K562 (cell line): Measurements from ENCODE around the gene MVP. TPM values are rescaled to one million over a fixed set of nuclear protein-coding genes. Genes with fewer than 3 reads are reported as not detected.

Experiments
- ATAC-seq: fragments of 200-7000 bp; cut with Tn5 transposase; 3 replicates; pipeline ENCODE4 v1.9.1; 2020; ENCODE audit warnings: moderate library complexity
- BruUV-seq: library from RNA; stranded (reverse); fragments of 400-500 nt; replicated peaks from 2 replicates; lab custom pipeline; 2021; lab: Mats Ljungman, UMichigan
- CTCF ChIA-PET: fragments of 300-600 bp; formaldehyde crosslinking; extraction: SDS; loops from one replicate; lab custom pipeline; 2021; ENCODE audit warnings: low intra/inter-chr PET ratio; lab: Yijun Ruan, JAX
- POLR2A ChIA-PET: fragments of 300-600, 350-650 bp; sonication (Branson Sonifier 250); formaldehyde crosslinking; extraction: SDS; loops from one replicate; lab custom pipeline; 2021; ENCODE audit warnings: antibody characterized with exemption, inconsistent platforms; lab: Yijun Ruan, JAX
- DNase-seq, 4 experiments: peaks; one replicate each; pipeline versions ENCODE4 v3.0.0 to v3.0.0-alpha.2; 2011 to 2018; ENCODE audit warnings: low spot score in 3 of 4, mixed read lengths in 3 of 4; ENCODE audit errors: extremely low read depth in 1 of 4
- FAIRE-seq: peaks from 2 replicates; lab custom pipeline; 2011; peaks lifted over from hg19 to GRCh38; lab: Jason Lieb, UNC
- H2AFZ ChIP-seq: 2 replicates; pipeline ENCODE4 v1.6.0; 2011; ENCODE audit warnings: low read depth, low read length, control low read depth, inconsistent platforms
- H3K27ac ChIP-seq: fragments of 200-600 bp; 3 replicates; pipeline ENCODE4 v1.8.0; 2011; ENCODE audit warnings: low read depth, mild to moderate bottlenecking, control low read depth, inconsistent platforms, low read length, moderate library complexity, mixed read lengths; ENCODE audit errors: extremely low read depth
- H3K27me3 ChIP-seq, 2 experiments: fragments of 300-600 bp in 1 of 2; 2 replicates in 1 of 2; 3 replicates in 1 of 2; pipeline versions ENCODE4 v1.6.0 to v1.8.0; 2011; ENCODE audit warnings: inconsistent platforms in 2 of 2, low read length in 2 of 2, mild to moderate bottlenecking in 1 of 2, mixed read lengths in 1 of 2, moderate library complexity in 1 of 2; ENCODE audit not compliant: control insufficient read depth in 2 of 2, insufficient read depth in 2 of 2
- H3K36me3 ChIP-seq: fragments of 300-600 bp; 3 replicates; pipeline ENCODE4 v1.8.0; 2011; ENCODE audit warnings: mild to moderate bottlenecking, low read length, inconsistent platforms; ENCODE audit not compliant: control insufficient read depth, insufficient read depth
- H3K4me1 ChIP-seq, 2 experiments: fragments of 200-600 bp in 1 of 2; replicated peaks in 1 of 2; 2 replicates in 1 of 2; 3 replicates in 1 of 2; pipeline versions ENCODE4 v1.5.1 to v1.8.0; 2011; ENCODE audit warnings: inconsistent platforms in 2 of 2, low read length in 2 of 2, mild to moderate bottlenecking in 1 of 2, mixed read lengths in 1 of 2, moderate library complexity in 1 of 2; ENCODE audit not compliant: control insufficient read depth in 2 of 2, insufficient read depth in 2 of 2
- H3K4me2 ChIP-seq: 2 replicates; pipeline ENCODE4 v1.6.1; 2011; ENCODE audit warnings: low read length, control low read depth, inconsistent platforms, mixed read lengths; ENCODE audit not compliant: insufficient read depth
- H3K4me3 ChIP-seq: fragments of 200-600 bp; sonication (generic), shearing (Covaris generic); 2 replicates; pipeline ENCODE4 v1.5.1; 2016; ENCODE audit warnings: control low read depth, inconsistent platforms
- H3K79me2 ChIP-seq: fragments of 200-600 bp; 3 replicates; pipeline ENCODE4 v1.8.0; 2011; ENCODE audit warnings: low read length, inconsistent platforms; ENCODE audit not compliant: control insufficient read depth, insufficient read depth
- H3K9ac ChIP-seq, 2 experiments: 2 replicates each; pipeline versions ENCODE4 v1.6.0 to v1.6.1; 2011; ENCODE audit warnings: low read depth in 2 of 2, low read length in 2 of 2, control low read depth in 1 of 2, inconsistent platforms in 1 of 2, mild to moderate bottlenecking in 1 of 2, mixed read lengths in 1 of 2; ENCODE audit not compliant: insufficient read depth in 1 of 2
- H3K9me1 ChIP-seq: one replicate; pipeline ENCODE4 v1.6.0; 2011; ENCODE audit warnings: inconsistent platforms, mild to moderate bottlenecking, low read length, moderate library complexity; ENCODE audit not compliant: control insufficient read depth, insufficient read depth
- H3K9me3 ChIP-seq: replicated peaks from 2 replicates; pipeline ENCODE4 v1.5.1; 2011; ENCODE audit warnings: low read depth, low read length, inconsistent platforms; ENCODE audit not compliant: control insufficient read depth, insufficient read depth
- H4K20me1 ChIP-seq: replicated peaks from 2 replicates; pipeline ENCODE4 v1.6.1; 2011; ENCODE audit warnings: low read length, inconsistent platforms, mixed read lengths; ENCODE audit not compliant: control insufficient read depth, insufficient read depth
- BRCA1 ChIP-seq, 2 experiments: fragments of 450-650 bp in 1 of 2; sonication (generic) in 1 of 2; formaldehyde crosslinking in 1 of 2; IDR thresholded peaks; 2 replicates each; pipeline versions ENCODE4 v1.5.0 to v1.6.1; 2017 to 2020; ENCODE audit warnings: mild to moderate bottlenecking in 1 of 2, missing genetic modification reagents in 1 of 2
- FOXA3 ChIP-seq, 2 experiments: fragments of 450-650 bp in 1 of 2; sonication (generic) in 1 of 2; formaldehyde crosslinking; IDR thresholded peaks in 1 of 2; conservative IDR thresholded peaks in 1 of 2; 2 replicates each; pipeline versions ENCODE4 v1.4.0 to v1.8.0; 2020 to 2022; ENCODE audit warnings: mild to moderate bottlenecking in 2 of 2, missing genetic modification reagents in 1 of 2
- HMGN3 ChIP-seq: IDR thresholded peaks from 2 replicates; pipeline ENCODE4 v1.6.1; 2011; ENCODE audit warnings: borderline replicate concordance, low read depth, mild to moderate bottlenecking, mixed read lengths, low read length; ENCODE audit not compliant: insufficient read length; ENCODE audit errors: extremely low read depth
- KLF13 ChIP-seq: fragments of 450-650 bp; IDR thresholded peaks from 2 replicates; pipeline ENCODE4 v1.6.1; 2016; ENCODE audit warnings: missing genetic modification characterization, low read depth, mild to moderate bottlenecking, missing compliant biosample characterization, moderate library complexity, borderline replicate concordance
- MYC ChIP-seq, 2 experiments: fragments of 250-450 bp in 1 of 2; sonication (Bioruptor Pico) in 1 of 2; IDR thresholded peaks; 2 replicates each; pipeline versions ENCODE4 v1.5.1 to v1.6.1; 2012 to 2021; ENCODE audit warnings: low read depth in 2 of 2, borderline replicate concordance in 1 of 2, improper control_type of control experiment in 1 of 2, low read length in 1 of 2, mild to moderate bottlenecking in 1 of 2, moderate library complexity in 1 of 2
- PHF21A ChIP-seq: fragments of 450-650 bp; IDR thresholded peaks from 2 replicates; pipeline ENCODE4 v1.6.1; 2017; ENCODE audit warnings: low read depth, borderline replicate concordance
- PHF8 ChIP-seq: fragments of 200-600 bp; sonication (generic); IDR thresholded peaks from 2 replicates; pipeline ENCODE4 v1.6.1; 2012; ENCODE audit warnings: mixed run types, mild to moderate bottlenecking, inconsistent platforms, low read length, moderate library complexity, borderline replicate concordance
- PPARD ChIP-seq: fragments of 250-450 bp; sonication (Bioruptor Pico); IDR thresholded peaks from 2 replicates; pipeline ENCODE4 v1.8.0; 2022; ENCODE audit warnings: inconsistent platforms, mild to moderate bottlenecking, moderate library complexity
- RBM17 ChIP-seq: fragments of 200-400 bp; formaldehyde crosslinking; IDR thresholded peaks from 2 replicates; pipeline ENCODE4 v1.6.1; 2017; ENCODE audit warnings: low read depth, mild to moderate bottlenecking, low read length, borderline replicate concordance
- SIN3A ChIP-seq, 2 experiments: fragments of 150-350 bp in 1 of 2; IDR thresholded peaks; 2 replicates each; pipeline ENCODE4 v1.6.1; 2011 to 2016; ENCODE audit warnings: borderline replicate concordance in 2 of 2, low read depth in 2 of 2, low read length in 2 of 2, mild to moderate bottlenecking in 2 of 2, moderate library complexity in 2 of 2; ENCODE audit not compliant: control insufficient read depth in 1 of 2
- TCF7 ChIP-seq: sonication (generic); IDR thresholded peaks from 2 replicates; pipeline ENCODE4 v1.6.1; 2016; ENCODE audit warnings: antibody characterized with exemption, borderline replicate concordance
- TEAD2 ChIP-seq: fragments of 450-650 bp; IDR thresholded peaks from 2 replicates; pipeline ENCODE4 v1.6.1; 2016; ENCODE audit warnings: missing genetic modification characterization, control low read depth, missing compliant biosample characterization
- ZFX ChIP-seq: sonication (generic); formaldehyde crosslinking; IDR thresholded peaks from 2 replicates; pipeline ENCODE4 v1.8.0; 2022; ENCODE audit warnings: mild to moderate bottlenecking, missing genetic modification reagents, moderate library complexity
- ZNF717 ChIP-seq: fragments of 250-450 bp; sonication (Bioruptor Pico); IDR thresholded peaks from 2 replicates; pipeline ENCODE4 v1.5.0; 2021
- WGBS: fragments of 100-300 bp; shearing (Covaris generic); methylation state at CpG from one replicate; pipeline ENCODE4 v1.1.6; 2016; ENCODE audit warnings: low coverage, mixed read lengths; ENCODE audit not compliant: insufficient coverage; ENCODE audit errors: missing lambda C conversion rate; 5-methylcytosine and 5-hydroxymethylcytosine counted together
- in situ Hi-C: fragments of 300-500 bp; cut with MboI; formaldehyde crosslinking; loops from 4 replicates; pipeline ENCODE4 v1.15.0; 2018; ENCODE audit warnings: inconsistent platforms, mixed read lengths
- intact Hi-C: fragments of 100-400 bp; cut with micrococcal nuclease; formaldehyde crosslinking; loops from 2 replicates; pipeline ENCODE4 v1.14.2; 2022
- polyA plus RNA-seq, 8 experiments: library from polyadenylated mRNA; depleted of rRNA in 4 of 8; stranded (reverse) in 5 of 8; unstranded in 3 of 8; fragments of >200 nt; fragmentation: Nextera tagmentation in 2 of 8; fragmentation: Illumina TruSeq in 1 of 8; extraction: Ambion mirVana in 2 of 8; extraction: Trizol in 1 of 8; gene quantifications; 2 replicates each; pipeline versions ENCODE4 v1.2.1 to v1.2.3, GENCODE V29; 2011 to 2014; ENCODE audit warnings: inconsistent platforms in 1 of 8, missing spikeins in 1 of 8
- total RNA-seq, 7 experiments: library from RNA; depleted of rRNA in 6 of 7; stranded (reverse); fragments of >200 nt in 6 of 7; fragmentation: Illumina TruSeq in 2 of 7; extraction: Trizol in 2 of 7; gene quantifications; 2 replicates each; pipeline versions ENCODE4 v1.2.1 to v1.2.3, GENCODE V29; 2011 to 2021; ENCODE audit warnings: low replicate concordance in 1 of 7
- TF ChIP-seq, protein P1 (sequence below): sonication (generic); formaldehyde crosslinking; IDR thresholded peaks from 2 replicates; pipeline ENCODE4 v1.8.0; 2022; ENCODE audit warnings: mild to moderate bottlenecking, missing genetic modification reagents
- TF ChIP-seq, protein P2 (sequence below): sonication (generic); formaldehyde crosslinking; IDR thresholded peaks from 2 replicates; pipeline ENCODE4 v1.8.1; 2023; ENCODE audit warnings: mild to moderate bottlenecking, missing genetic modification reagents
- TF ChIP-seq, protein P3 (sequence below): fragments of 450-650 bp; formaldehyde crosslinking; IDR thresholded peaks from 2 replicates; pipeline ENCODE4 v1.4.0; 2020; ENCODE audit warnings: mild to moderate bottlenecking, mixed read lengths

Gene MVP
- total and polyA plus RNA-seq, 9 of the 15 experiments (the other 6 are each of a cell fraction or from before 2014, with no cell fraction given): 0.39 to 1.9 (median 0.76) TPM; not detected in 2

DNA sequence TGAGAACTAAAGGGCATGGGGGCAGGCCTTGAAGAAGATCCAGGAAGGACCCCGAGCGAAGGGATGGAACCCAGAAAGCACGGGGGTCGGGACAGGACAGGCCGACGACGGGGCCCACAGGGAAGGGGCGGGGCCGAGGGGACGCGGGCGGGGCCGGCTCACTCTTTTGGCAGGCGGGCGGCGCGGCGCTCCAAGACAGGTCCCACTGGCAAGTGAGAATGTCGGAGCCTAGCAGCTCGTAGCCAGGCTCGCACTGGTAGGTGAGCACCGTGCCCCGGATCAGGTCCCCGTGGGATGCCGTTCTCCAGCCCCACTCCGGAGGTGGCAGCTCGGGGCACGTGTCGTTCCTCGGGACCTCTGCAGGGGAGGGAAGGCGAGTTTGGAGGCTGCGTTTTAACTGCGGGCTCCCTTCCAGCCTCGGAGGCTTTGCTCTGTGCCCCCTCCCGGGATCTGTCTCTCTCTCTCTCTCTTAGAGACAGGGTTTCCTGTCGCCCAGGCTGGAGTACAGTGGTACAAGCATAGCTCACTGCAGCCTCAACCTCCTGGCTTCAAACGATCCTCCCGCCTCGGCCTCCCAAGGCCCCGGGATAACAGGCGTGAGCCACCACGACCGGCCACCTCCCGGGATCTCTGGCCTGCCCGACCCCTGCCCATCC lies 56.5 kb downstream of the MVP start:
- Histone ChIP-seq H3K79me2 (no peaks in the 10 kb centered on the region), H3K4me3 (peak overlapping the region; percentile 41), H3K27ac (no peak overlapping the region), H3K4me1 (peaks cover 8 to 37% of the 10 kb centered on the region in 2 experiments; a peak in 4 of 5 replicates), H4K20me1 (no peaks in the 10 kb centered on the region), H2AFZ (peak overlapping the region; percentile 94), H3K4me2 (peak overlapping the region; percentile 77), H3K36me3 (no peaks in the 10 kb centered on the region), H3K27me3 (peaks cover 6 to 7% of the 10 kb centered on the region in 2 experiments; a peak in 4 of 5 replicates), H3K9ac (peak overlapping the region in 1 of 2 experiments; percentile 77; a peak in 2 of 4 replicates), H3K9me3 (no peaks in the 10 kb centered on the region), H3K9me1 (no peaks in the 10 kb centered on the region)
- WGBS: 1% methylated on average over 33 of the region's 45 CpGs
- intact Hi-C loops: no loop called here
- ChIA-PET POLR2A (interaction anchor here (0.9 to 1.8 kb wide), 4 partner anchors 12 to 128 kb away, joined by 3 to 6 read pairs (median 4); partner anchors contain the start of genes CDIPT and KCTD13), CTCF (no interaction called here)
- in situ Hi-C loops: no loop called here
- FAIRE-seq (no peak), ATAC-seq (peak; percentile 64), DNase-seq (peak; percentile 42 to 72 (median 60))
- BruUV-seq: no TSS peak
- TF ChIP-seq MYC (IDR thresholded peaks at IDR 0.05; ENCODE audit: low read depth, low read length) (no peak), MYC (CRISPR knock-in tag; IDR thresholded peaks at IDR 0.05; ENCODE audit: borderline replicate concordance, low read depth) (no peak), TEAD2 (tag) (no peak), FOXA3 (CRISPR knock-in tag; conservative IDR thresholded peaks at IDR 0.05 in 1 of 2, IDR thresholded peaks at IDR 0.05 in 1 of 2) (no peak), KLF13 (no peak), ZNF717 (CRISPR knock-in tag) (no peak), PHF21A (no peak), SIN3A (IDR thresholded peaks at IDR 0.05; ENCODE audit: borderline replicate concordance in 2 of 2, control insufficient read depth in 1 of 2, low read depth in 2 of 2, low read length in 2 of 2) (no peak), PPARD (no peak), PHF8 (peak; percentile 42; the same call in 1 of the 2 replicates), HMGN3 (peak; percentile 45), ZFX (CRISPR knock-in tag) (peak; percentile 64; the same call in 1 of the 2 replicates), RBM17 (no peak), BRCA1 (IDR thresholded peaks at IDR 0.05) (no peak), BRCA1 (CRISPR knock-in tag; IDR thresholded peaks at IDR 0.05) (no peak), TCF7 (no peak)
- TF ChIP-seq, protein P1, sequence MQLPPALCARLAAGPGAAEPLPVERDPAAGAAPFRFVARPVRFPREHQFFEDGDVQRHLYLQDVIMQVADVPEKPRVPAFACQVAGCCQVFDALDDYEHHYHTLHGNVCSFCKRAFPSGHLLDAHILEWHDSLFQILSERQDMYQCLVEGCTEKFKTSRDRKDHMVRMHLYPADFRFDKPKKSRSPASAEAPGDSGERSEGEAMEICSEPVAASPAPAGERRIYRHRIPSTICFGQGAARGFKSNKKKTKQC: 0 out of 2 replicates have a peak, but pooled peaks have one; percentile 52
- TF ChIP-seq, protein P2, sequence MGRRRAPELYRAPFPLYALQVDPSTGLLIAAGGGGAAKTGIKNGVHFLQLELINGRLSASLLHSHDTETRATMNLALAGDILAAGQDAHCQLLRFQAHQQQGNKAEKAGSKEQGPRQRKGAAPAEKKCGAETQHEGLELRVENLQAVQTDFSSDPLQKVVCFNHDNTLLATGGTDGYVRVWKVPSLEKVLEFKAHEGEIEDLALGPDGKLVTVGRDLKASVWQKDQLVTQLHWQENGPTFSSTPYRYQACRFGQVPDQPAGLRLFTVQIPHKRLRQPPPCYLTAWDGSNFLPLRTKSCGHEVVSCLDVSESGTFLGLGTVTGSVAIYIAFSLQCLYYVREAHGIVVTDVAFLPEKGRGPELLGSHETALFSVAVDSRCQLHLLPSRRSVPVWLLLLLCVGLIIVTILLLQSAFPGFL (CRISPR knock-in tag): no peak
- TF ChIP-seq, protein P3, sequence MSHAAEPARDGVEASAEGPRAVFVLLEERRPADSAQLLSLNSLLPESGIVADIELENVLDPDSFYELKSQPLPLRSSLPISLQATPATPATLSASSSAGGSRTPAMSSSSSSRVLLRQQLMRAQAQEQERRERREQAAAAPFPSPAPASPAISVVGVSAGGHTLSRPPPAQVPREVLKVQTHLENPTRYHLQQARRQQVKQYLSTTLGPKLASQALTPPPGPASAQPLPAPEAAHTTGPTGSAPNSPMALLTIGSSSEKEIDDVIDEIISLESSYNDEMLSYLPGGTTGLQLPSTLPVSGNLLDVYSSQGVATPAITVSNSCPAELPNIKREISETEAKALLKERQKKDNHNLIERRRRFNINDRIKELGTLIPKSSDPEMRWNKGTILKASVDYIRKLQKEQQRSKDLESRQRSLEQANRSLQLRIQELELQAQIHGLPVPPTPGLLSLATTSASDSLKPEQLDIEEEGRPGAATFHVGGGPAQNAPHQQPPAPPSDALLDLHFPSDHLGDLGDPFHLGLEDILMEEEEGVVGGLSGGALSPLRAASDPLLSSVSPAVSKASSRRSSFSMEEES: no peak
